ENCODE measurements around the gene KIR3DL1.
"Not testable (repeated sequence)": the region's sequence is repeated elsewhere in the genome, so short reads cannot be mapped to it uniquely, and the experiment has no call there.

- TF ChIP-seq, protein P1, sequence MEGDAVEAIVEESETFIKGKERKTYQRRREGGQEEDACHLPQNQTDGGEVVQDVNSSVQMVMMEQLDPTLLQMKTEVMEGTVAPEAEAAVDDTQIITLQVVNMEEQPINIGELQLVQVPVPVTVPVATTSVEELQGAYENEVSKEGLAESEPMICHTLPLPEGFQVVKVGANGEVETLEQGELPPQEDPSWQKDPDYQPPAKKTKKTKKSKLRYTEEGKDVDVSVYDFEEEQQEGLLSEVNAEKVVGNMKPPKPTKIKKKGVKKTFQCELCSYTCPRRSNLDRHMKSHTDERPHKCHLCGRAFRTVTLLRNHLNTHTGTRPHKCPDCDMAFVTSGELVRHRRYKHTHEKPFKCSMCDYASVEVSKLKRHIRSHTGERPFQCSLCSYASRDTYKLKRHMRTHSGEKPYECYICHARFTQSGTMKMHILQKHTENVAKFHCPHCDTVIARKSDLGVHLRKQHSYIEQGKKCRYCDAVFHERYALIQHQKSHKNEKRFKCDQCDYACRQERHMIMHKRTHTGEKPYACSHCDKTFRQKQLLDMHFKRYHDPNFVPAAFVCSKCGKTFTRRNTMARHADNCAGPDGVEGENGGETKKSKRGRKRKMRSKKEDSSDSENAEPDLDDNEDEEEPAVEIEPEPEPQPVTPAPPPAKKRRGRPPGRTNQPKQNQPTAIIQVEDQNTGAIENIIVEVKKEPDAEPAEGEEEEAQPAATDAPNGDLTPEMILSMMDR (IDR thresholded peaks at IDR 0.05) = not testable (repeated sequence)
- TF ChIP-seq POLR2AphosphoS5 (IDR thresholded peaks at IDR 0.05; ENCODE audit: low read depth, low read length); SIN3A (IDR thresholded peaks at IDR 0.05; ENCODE audit: borderline replicate concordance, insufficient read depth, low read depth, low read length): not testable (repeated sequence)
These were observed 30.1 kb upstream of the KIR3DL1 start for GRCh38 chr19:54786091-54786723.
